OCI-LY7 (cell line): ENCODE data around the gene INPP5A. TPM values are rescaled to one million over a fixed set of nuclear protein-coding genes. Genes with fewer than 3 reads are reported as not detected.

Experiments
- BruUV-seq: library from RNA; stranded (reverse); fragments of 400-500 nt; replicated peaks from 2 replicates; lab custom pipeline; 2021; lab: Mats Ljungman, UMichigan
- CTCF ChIA-PET: fragments of 300-600 bp; sonication (Branson Sonifier 250); formaldehyde crosslinking; loops from one replicate; lab custom pipeline; 2022; ENCODE audit warnings: antibody characterized with exemption; ENCODE audit not compliant: unreplicated experiment; lab: Charles Lee
- POLR2A ChIA-PET: fragments of 300-600 bp; sonication (Branson Sonifier 250); formaldehyde crosslinking; loops from one replicate; lab custom pipeline; 2022; ENCODE audit warnings: antibody characterized with exemption; lab: Charles Lee
- DNase-seq: peaks from one replicate; pipeline ENCODE4 v3.0.0-alpha.2; 2015; ENCODE audit warnings: low spot score
- H2AFZ ChIP-seq: fragments of 200-600 bp; sonication (generic), shearing (Covaris generic); 2 replicates; pipeline ENCODE4 v1.6.1; 2014; ENCODE audit warnings: mild to moderate bottlenecking, antibody characterized with exemption, low read length, moderate library complexity
- H3K27ac ChIP-seq: fragments of 200-600 bp; sonication (generic); 2 replicates; pipeline ENCODE4 v1.5.1; 2014; ENCODE audit warnings: mixed run types, low read depth, mild to moderate bottlenecking, moderate library complexity, low read length, inconsistent platforms; ENCODE audit not compliant: poor library complexity, severe bottlenecking
- H3K36me3 ChIP-seq: fragments of 200-600 bp; sonication (generic); 2 replicates; pipeline ENCODE4 v1.6.1; 2014; ENCODE audit warnings: mild to moderate bottlenecking, antibody characterized with exemption, low read length, moderate library complexity, mixed read lengths; ENCODE audit not compliant: insufficient read depth
- H3K4me1 ChIP-seq: fragments of 200-600 bp; sonication (generic); 2 replicates; pipeline ENCODE4 v1.5.1; 2014; ENCODE audit warnings: mild to moderate bottlenecking, low read length; ENCODE audit not compliant: insufficient read depth, poor library complexity, severe bottlenecking
- H3K4me2 ChIP-seq: fragments of 200-600 bp; sonication (generic); 2 replicates; pipeline ENCODE4 v1.6.1; 2014; ENCODE audit warnings: mild to moderate bottlenecking, low read length
- H3K4me3 ChIP-seq: fragments of 200-600 bp; sonication (generic); 2 replicates; pipeline ENCODE4 v1.5.1; 2014; ENCODE audit warnings: mild to moderate bottlenecking, low read depth, low read length; ENCODE audit not compliant: poor library complexity, severe bottlenecking
- H3K79me2 ChIP-seq: fragments of 200-600 bp; sonication (generic); 2 replicates; pipeline ENCODE4 v1.6.1; 2016; ENCODE audit warnings: low read depth, mild to moderate bottlenecking, low read length, moderate library complexity, mixed read lengths; ENCODE audit not compliant: insufficient read depth
- H3K9me2 ChIP-seq: fragments of 200-600 bp; sonication (generic); 2 replicates; pipeline ENCODE4 v1.6.1; 2016; ENCODE audit warnings: mild to moderate bottlenecking, low read length, mixed read lengths; ENCODE audit not compliant: insufficient read depth
- H3K9me3 ChIP-seq: fragments of 200-600 bp; sonication (generic); 2 replicates; pipeline ENCODE4 v1.6.1; 2014; ENCODE audit warnings: mild to moderate bottlenecking, mixed run types, low read length, mixed read lengths
- H4K20me1 ChIP-seq: fragments of 200-600 bp; sonication (generic); 2 replicates; pipeline ENCODE4 v1.6.1; 2014; ENCODE audit warnings: mild to moderate bottlenecking, antibody characterized with exemption, low read length, moderate library complexity, mixed read lengths; ENCODE audit not compliant: insufficient read depth
- CTCF ChIP-seq: fragments of 200-600 bp; sonication (generic); conservative IDR thresholded peaks from 2 replicates; pipeline ENCODE4 v1.5.1; 2014; ENCODE audit warnings: mild to moderate bottlenecking, antibody characterized with exemption, low read length, moderate library complexity, mixed read lengths
- EZH2phosphoT487 ChIP-seq: fragments of 200-600 bp; sonication (generic); IDR thresholded peaks from 2 replicates; pipeline ENCODE4 v1.6.1; 2018; ENCODE audit warnings: low read depth, borderline replicate concordance, mild to moderate bottlenecking, mixed run types, antibody characterized with exemption, low read length, moderate library complexity, mixed read lengths
- intact Hi-C: fragments of 100-400 bp; cut with micrococcal nuclease; formaldehyde crosslinking; loops from one replicate; pipeline ENCODE4 v1.10.0; 2022; ENCODE audit not compliant: unreplicated experiment
- total RNA-seq, 2 experiments: library from RNA; depleted of rRNA in 1 of 2; stranded (reverse); fragments of >200 nt in 1 of 2; shearing (Covaris generic) in 1 of 2; gene quantifications; 2 replicates each; pipeline ENCODE4 v1.2.3, GENCODE V29; 2014 to 2022

The INPP5A gene
- total RNA-seq, 2 experiments from 2014 or later, result 14.5 to 18.4 TPM

GRCh38 chr10:132712743-132713142, 175.2 kb downstream of the INPP5A start:
- POLR2A ChIA-PET, result no interaction called here

GRCh38 chr10:132713421-132714095, 176.0 kb downstream of the INPP5A start:
- BruUV-seq, result no TSS peak
- Histone ChIP-seq H3K27ac (no peak overlapping the region), H3K9me3 (no peaks in the 10 kb centered on the region), H2AFZ (no peak overlapping the region), H4K20me1 (no peaks in the 10 kb centered on the region), H3K4me3 (no peak overlapping the region), H3K79me2 (no peaks in the 10 kb centered on the region), H3K9me2 (no peaks in the 10 kb centered on the region), H3K4me1 (no peaks in the 10 kb centered on the region), H3K36me3 (no peaks in the 10 kb centered on the region), H3K4me2 (no peak overlapping the region)
- ChIA-PET CTCF (no interaction called here), POLR2A (interaction anchor here (0.5 kb wide), 1 partner anchor 1003 kb away, joined by 3 read pairs; no protein-coding TSS in a partner anchor)
- TF ChIP-seq CTCF (no peak), EZH2phosphoT487 (no peak)
- intact Hi-C loops, result no loop called here
- DNase-seq, result no peak

More at GRCh38 chr10:132712743-132713142, 175.2 kb downstream of the INPP5A start:
- Histone ChIP-seq H2AFZ (no peak overlapping the region), H3K9me3 (no peaks in the 10 kb centered on the region), H3K4me2 (no peak overlapping the region), H3K36me3 (no peaks in the 10 kb centered on the region), H3K9me2 (no peaks in the 10 kb centered on the region), H3K27ac (no peak overlapping the region), H3K4me1 (no peaks in the 10 kb centered on the region), H3K4me3 (no peak overlapping the region), H4K20me1 (no peaks in the 10 kb centered on the region), H3K79me2 (no peaks in the 10 kb centered on the region)
- BruUV-seq, result no TSS peak
- intact Hi-C loops, result no loop called here
- no peak for DNase-seq
- no peak for TF ChIP-seq CTCF
- TF ChIP-seq EZH2phosphoT487, result no peak
- CTCF ChIA-PET, result no interaction called here
